ENCODE data around the gene GPC5.

The GPC5 gene

GRCh38 chr13:92012787-92013186 lies 614.4 kb downstream of the GPC5 start:
- Histone ChIP-seq H3K27me3 (ENCODE audit: low read length) (no peaks in the 10 kb centered on the region), H3K9ac (ENCODE audit: low read length) (no peak overlapping the region), H4K20me1 (ENCODE audit: low read depth, low read length) (no peaks in the 10 kb centered on the region), H3F3A (ENCODE audit: insufficient read depth) (no peaks in the 10 kb centered on the region), H3K27ac (ENCODE audit: low read depth, low read length) (no peak overlapping the region), H3K4me2 (ENCODE audit: low read depth, low read length, poor library complexity, severe bottlenecking) (no peak overlapping the region), H3K9me2 (replicated peaks; ENCODE audit: insufficient read depth, low read length) (no peaks in the 10 kb centered on the region), H3K9me3 (ENCODE audit: insufficient read depth, low read length) (no peaks in the 10 kb centered on the region), H3K79me2 (ENCODE audit: insufficient read depth, low read length) (no peaks in the 10 kb centered on the region), H2AFZ (ENCODE audit: low read depth, low read length, severe bottlenecking) (no peak overlapping the region), H3K4me3 (ENCODE audit: insufficient read depth, low read length, poor library complexity, severe bottlenecking) (no peak overlapping the region), H3K36me3 (ENCODE audit: low read length) (no peaks in the 10 kb centered on the region)
- no peak for TF ChIP-seq EZH2phosphoT487 (conservative IDR thresholded peaks at IDR 0.05; ENCODE audit: low read length)
- TF ChIP-seq, protein P1, sequence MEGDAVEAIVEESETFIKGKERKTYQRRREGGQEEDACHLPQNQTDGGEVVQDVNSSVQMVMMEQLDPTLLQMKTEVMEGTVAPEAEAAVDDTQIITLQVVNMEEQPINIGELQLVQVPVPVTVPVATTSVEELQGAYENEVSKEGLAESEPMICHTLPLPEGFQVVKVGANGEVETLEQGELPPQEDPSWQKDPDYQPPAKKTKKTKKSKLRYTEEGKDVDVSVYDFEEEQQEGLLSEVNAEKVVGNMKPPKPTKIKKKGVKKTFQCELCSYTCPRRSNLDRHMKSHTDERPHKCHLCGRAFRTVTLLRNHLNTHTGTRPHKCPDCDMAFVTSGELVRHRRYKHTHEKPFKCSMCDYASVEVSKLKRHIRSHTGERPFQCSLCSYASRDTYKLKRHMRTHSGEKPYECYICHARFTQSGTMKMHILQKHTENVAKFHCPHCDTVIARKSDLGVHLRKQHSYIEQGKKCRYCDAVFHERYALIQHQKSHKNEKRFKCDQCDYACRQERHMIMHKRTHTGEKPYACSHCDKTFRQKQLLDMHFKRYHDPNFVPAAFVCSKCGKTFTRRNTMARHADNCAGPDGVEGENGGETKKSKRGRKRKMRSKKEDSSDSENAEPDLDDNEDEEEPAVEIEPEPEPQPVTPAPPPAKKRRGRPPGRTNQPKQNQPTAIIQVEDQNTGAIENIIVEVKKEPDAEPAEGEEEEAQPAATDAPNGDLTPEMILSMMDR (IDR thresholded peaks at IDR 0.05; ENCODE audit: insufficient read depth, low read length, poor library complexity, severe bottlenecking): no peak

DNA sequence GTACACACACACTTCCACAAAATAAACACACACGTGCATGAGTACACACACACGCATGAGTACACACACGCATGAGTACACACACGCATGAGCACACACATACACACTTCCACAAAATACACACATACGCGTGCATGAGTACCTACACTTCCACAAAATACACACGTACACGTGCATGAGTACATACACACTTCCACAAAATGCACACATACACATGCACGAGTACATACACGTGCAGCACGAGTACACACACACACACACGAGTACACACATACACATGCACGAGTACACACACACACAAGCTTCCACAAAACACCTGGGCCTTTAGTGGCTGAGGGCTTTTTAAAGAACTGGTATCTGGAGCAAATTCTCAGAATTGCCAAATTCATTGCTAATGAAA lies 619.3 kb downstream of the GPC5 start:
- Histone ChIP-seq H2AFZ (ENCODE audit: low read depth, low read length, severe bottlenecking) (no peak overlapping the region), H4K20me1 (ENCODE audit: low read depth, low read length) (no peaks in the 10 kb centered on the region), H3K36me3 (ENCODE audit: low read length) (no peaks in the 10 kb centered on the region), H3K27ac (ENCODE audit: low read depth, low read length) (no peak overlapping the region), H3K4me2 (ENCODE audit: low read depth, low read length, poor library complexity, severe bottlenecking) (no peak overlapping the region), H3K9ac (ENCODE audit: low read length) (no peak overlapping the region), H3K9me3 (ENCODE audit: insufficient read depth, low read length) (no peaks in the 10 kb centered on the region), H3K4me3 (ENCODE audit: insufficient read depth, low read length, poor library complexity, severe bottlenecking) (no peak overlapping the region), H3K9me2 (replicated peaks; ENCODE audit: insufficient read depth, low read length) (no peaks in the 10 kb centered on the region), H3K27me3 (ENCODE audit: low read length) (no peaks in the 10 kb centered on the region), H3F3A (ENCODE audit: insufficient read depth) (no peaks in the 10 kb centered on the region), H3K79me2 (ENCODE audit: insufficient read depth, low read length) (no peaks in the 10 kb centered on the region)
- TF ChIP-seq EZH2phosphoT487 (conservative IDR thresholded peaks at IDR 0.05; ENCODE audit: low read length): no peak
- TF ChIP-seq, protein P1 (IDR thresholded peaks at IDR 0.05; ENCODE audit: insufficient read depth, low read length, poor library complexity, severe bottlenecking): no peak

DNA sequence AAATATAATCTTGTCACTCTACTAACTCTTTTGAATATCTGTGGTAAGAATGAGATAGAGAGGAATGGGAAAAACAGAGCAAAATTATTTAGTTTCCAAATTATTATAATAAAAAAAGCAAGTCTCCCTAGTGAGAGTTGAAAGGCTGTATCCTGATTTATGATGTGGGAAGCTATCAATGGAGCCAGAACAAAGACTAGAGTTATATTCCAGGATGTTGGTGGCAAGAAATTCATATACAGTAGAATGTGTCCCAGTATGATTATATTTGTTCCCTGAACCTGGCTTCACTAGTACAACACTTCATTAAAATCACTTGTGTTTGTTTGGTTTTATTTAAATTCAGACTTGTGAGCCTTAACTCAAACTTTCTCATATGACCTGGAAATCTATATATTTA lies 630.3 kb downstream of the GPC5 start:
- Histone ChIP-seq H4K20me1 (ENCODE audit: low read depth, low read length) (no peaks in the 10 kb centered on the region), H3K9me3 (ENCODE audit: insufficient read depth, low read length) (no peaks in the 10 kb centered on the region), H3K9ac (ENCODE audit: low read length) (no peak overlapping the region), H2AFZ (ENCODE audit: low read depth, low read length, severe bottlenecking) (no peak overlapping the region), H3K79me2 (ENCODE audit: insufficient read depth, low read length) (no peaks in the 10 kb centered on the region), H3F3A (ENCODE audit: insufficient read depth) (no peaks in the 10 kb centered on the region), H3K4me2 (ENCODE audit: low read depth, low read length, poor library complexity, severe bottlenecking) (no peak overlapping the region), H3K4me3 (ENCODE audit: insufficient read depth, low read length, poor library complexity, severe bottlenecking) (no peak overlapping the region), H3K27me3 (ENCODE audit: low read length) (no peaks in the 10 kb centered on the region), H3K27ac (ENCODE audit: low read depth, low read length) (no peak overlapping the region), H3K36me3 (ENCODE audit: low read length) (no peaks in the 10 kb centered on the region), H3K9me2 (replicated peaks; ENCODE audit: insufficient read depth, low read length) (no peaks in the 10 kb centered on the region)
- TF ChIP-seq, protein P1 (IDR thresholded peaks at IDR 0.05; ENCODE audit: insufficient read depth, low read length, poor library complexity, severe bottlenecking): no peak
- no peak for TF ChIP-seq EZH2phosphoT487 (conservative IDR thresholded peaks at IDR 0.05; ENCODE audit: low read length)

Data from SU-DHL-6 (cell line).